ENCODE measurements around the gene NCOA3.
A peak's percentile ranks its signal among the peaks of the same experiment; 100 is the strongest.

NCOA3 gene

GRCh38 chr20:47568019-47568418 lies 66.3 kb downstream of the NCOA3 start:
- DNase-seq (ENCODE audit: extremely low read depth, low read depth): peak; percentile 62

GRCh38 chr20:47568837-47569410 lies 67.2 kb downstream of the NCOA3 start:
- no peak for TF ChIP-seq CTCF (IDR thresholded peaks at IDR 0.05; ENCODE audit: low read depth, low read length)
- no peak for DNase-seq (ENCODE audit: extremely low read depth, low read depth)

More at GRCh38 chr20:47568019-47568418, 66.3 kb downstream of the NCOA3 start:
- TF ChIP-seq CTCF (IDR thresholded peaks at IDR 0.05; ENCODE audit: low read depth, low read length): no peak

- TF ChIP-seq CTCF (IDR thresholded peaks at IDR 0.05; ENCODE audit: low read depth, low read length): no peak
Observed at GRCh38 chr20:47571426-47571825, 69.7 kb downstream of the NCOA3 start.

GRCh38 chr20:47572105-47572729 lies 70.5 kb downstream of the NCOA3 start:
- no peak for DNase-seq (ENCODE audit: extremely low read depth, low read depth)
- TF ChIP-seq CTCF (IDR thresholded peaks at IDR 0.05; ENCODE audit: low read depth, low read length): no peak

More at GRCh38 chr20:47571426-47571825, 69.7 kb downstream of the NCOA3 start:
- no peak for DNase-seq (ENCODE audit: extremely low read depth, low read depth)

GRCh38 chr20:47573559-47573958 lies 71.9 kb downstream of the NCOA3 start:
- TF ChIP-seq CTCF (IDR thresholded peaks at IDR 0.05; ENCODE audit: low read depth, low read length): no peak

GRCh38 chr20:47574616-47575364 lies 73.1 kb downstream of the NCOA3 start:
- no peak for TF ChIP-seq CTCF (IDR thresholded peaks at IDR 0.05; ENCODE audit: low read depth, low read length)
- DNase-seq (ENCODE audit: extremely low read depth, low read depth): no peak

More at GRCh38 chr20:47573559-47573958, 71.9 kb downstream of the NCOA3 start:
- DNase-seq (ENCODE audit: extremely low read depth, low read depth): no peak

- peak; percentile 76 for DNase-seq (ENCODE audit: extremely low read depth, low read depth)
- TF ChIP-seq CTCF (IDR thresholded peaks at IDR 0.05; ENCODE audit: low read depth, low read length): no peak
Observed at GRCh38 chr20:47576516-47577033, 74.9 kb downstream of the NCOA3 start.

Measured in AG09319 (cell line).